ENCODE measurements around the gene PHC2.
A peak's percentile ranks its signal among the peaks of the same experiment; 100 is the strongest.

The PHC2 gene

DNA sequence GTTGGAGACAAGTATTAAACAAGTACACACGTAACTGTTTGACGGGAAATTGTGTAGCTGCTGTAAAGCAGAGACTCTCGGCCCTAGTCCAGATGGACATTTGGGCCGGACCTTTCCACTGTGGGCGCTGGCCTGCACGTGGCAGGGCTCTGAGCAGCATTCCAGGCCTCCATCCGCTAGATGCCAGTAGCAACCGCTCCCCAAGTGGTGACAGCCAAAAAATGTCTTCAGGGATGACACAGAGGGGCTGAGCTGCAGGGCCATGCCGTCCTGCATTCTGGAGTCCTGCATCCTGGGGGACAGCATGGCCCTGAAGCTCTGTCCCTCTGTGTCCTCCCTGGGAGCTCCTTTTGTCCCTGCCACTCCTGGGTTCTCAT is 134.8 kb downstream of the PHC2 start:
- ChIA-PET POLR2A (interaction anchor here (0.9 kb wide), 1 partner anchor 43 kb away, joined by 4 read pairs; no protein-coding TSS in a partner anchor), CTCF (interaction anchor here (0.5 to 7.0 kb wide), 59 partner anchors 9 to 895 kb away, joined by 3 to 135 read pairs (median 5); partner anchors contain the start of genes A3GALT2, TRIM62 and ZSCAN20)
- H3K4me3 ChIP-seq (ENCODE audit: low read depth, low read length), result no peak overlapping the region
- no peak overlapping the region for H3K27ac ChIP-seq (ENCODE audit: extremely low read depth, low read depth, low read length)
- TF ChIP-seq ZNF202 (tag by site-specific recombination; IDR thresholded peaks at IDR 0.05; ENCODE audit: borderline replicate concordance) (no peak), ZNF280D (tag by site-specific recombination; IDR thresholded peaks at IDR 0.05) (no peak), ZNF654 (tag by site-specific recombination; IDR thresholded peaks at IDR 0.05; ENCODE audit: low read depth) (no peak), PRDM6 (tag by site-specific recombination; IDR thresholded peaks at IDR 0.05) (no peak), ZNF558 (tag by site-specific recombination; IDR thresholded peaks at IDR 0.05) (no peak), ZNF768 (tag by site-specific recombination; IDR thresholded peaks at IDR 0.05) (no peak), BCL11B (tag by site-specific recombination; IDR thresholded peaks at IDR 0.05; ENCODE audit: low read depth) (no peak), ZNF223 (tag by site-specific recombination; IDR thresholded peaks at IDR 0.05) (no peak), PRDM1 (tag by site-specific recombination; IDR thresholded peaks at IDR 0.05) (no peak)
- H3K9me3 ChIP-seq (ENCODE audit: control insufficient read depth, insufficient read depth, low read depth, low read length), result no peaks in the 10 kb centered on the region
- peaks cover 0 to 62% of the 10 kb centered on the region in 2 experiments; a peak in 1 of 3 replicates for H3K36me3 ChIP-seq (ENCODE audit: control insufficient read depth in 2 of 2, insufficient read depth in 1 of 2, low read length in 2 of 2)
- H3K4me1 ChIP-seq (ENCODE audit: control insufficient read depth, insufficient read depth, low read length), result no peaks in the 10 kb centered on the region

- TF ChIP-seq ZNF600 (tag by site-specific recombination; IDR thresholded peaks at IDR 0.05) (peak; percentile 34; the same call in 1 of the 2 replicates), ZNF660 (tag by site-specific recombination; IDR thresholded peaks at IDR 0.05) (peak; percentile 58; the same call in 1 of the 2 replicates), ZNF623 (tag by site-specific recombination; IDR thresholded peaks at IDR 0.05) (no peak), REPIN1 (tag by site-specific recombination; IDR thresholded peaks at IDR 0.05; ENCODE audit: low read depth) (no peak), CTCF (tag by site-specific recombination; IDR thresholded peaks at IDR 0.05) (peak; percentile 85), ZNF654 (tag by site-specific recombination; IDR thresholded peaks at IDR 0.05; ENCODE audit: low read depth) (peak; percentile 63), ZNF37A (tag by site-specific recombination; IDR thresholded peaks at IDR 0.05) (no peak), PRDM6 (tag by site-specific recombination; IDR thresholded peaks at IDR 0.05) (no peak), SP7 (tag by site-specific recombination; IDR thresholded peaks at IDR 0.05) (0 out of 2 replicates have a peak, but pooled peaks have one; percentile 39), MEIS1 (CRISPR knock-in tag; IDR thresholded peaks at IDR 0.05; ENCODE audit: borderline replicate concordance) (no peak), ZNF423 (tag by site-specific recombination; IDR thresholded peaks at IDR 0.05) (0 out of 2 replicates have a peak, but pooled peaks have one; percentile 38), ZNF830 (tag by site-specific recombination; IDR thresholded peaks at IDR 0.05; ENCODE audit: low read depth) (no peak), GLIS1 (tag by site-specific recombination; IDR thresholded peaks at IDR 0.05) (0 out of 2 replicates have a peak, but pooled peaks have one; percentile 6), ZNF529 (tag by site-specific recombination; IDR thresholded peaks at IDR 0.05; ENCODE audit: insufficient replicate concordance) (no peak)
- ChIA-PET POLR2A (interaction anchor here (0.9 kb wide), 1 partner anchor 43 kb away, joined by 4 read pairs; no protein-coding TSS in a partner anchor), CTCF (interaction anchor here (0.5 to 7.0 kb wide), 62 partner anchors 9 to 894 kb away, joined by 3 to 135 read pairs (median 5); partner anchors contain the start of genes A3GALT2, TRIM62 and ZSCAN20)
- Histone ChIP-seq H3K27ac (ENCODE audit: extremely low read depth, low read depth, low read length) (no peak overlapping the region), H3K36me3 (ENCODE audit: control insufficient read depth in 2 of 2, insufficient read depth in 1 of 2, low read length in 2 of 2) (peaks cover 0 to 62% of the 10 kb centered on the region in 2 experiments; a peak in 1 of 3 replicates), H3K9me3 (ENCODE audit: control insufficient read depth, insufficient read depth, low read depth, low read length) (no peaks in the 10 kb centered on the region), H3K4me1 (ENCODE audit: control insufficient read depth, insufficient read depth, low read length) (no peaks in the 10 kb centered on the region), H3K4me3 (ENCODE audit: low read depth, low read length) (no peak overlapping the region)
These were observed 135.3 kb downstream of the PHC2 start for GRCh38 chr1:33295450-33296081.
